OCI-LY3 (cell line): ENCODE measurements around the gene ADAMTS2.

Experiments used
- H2AFZ ChIP-seq: fragments of 200-600, 300-600 bp; shearing (Covaris generic); 2 replicates; pipeline ENCODE4 v1.6.0; 2014; ENCODE audit warnings: antibody characterized with exemption, low read depth, low read length
- H3K27ac ChIP-seq: fragments of 200-600, 300-600 bp; sonication (generic); 2 replicates; pipeline ENCODE4 v1.5.1; 2014; ENCODE audit warnings: mild to moderate bottlenecking, low read length, moderate library complexity, mixed read lengths
- H3K27me3 ChIP-seq: fragments of 200-600, 300-600 bp; sonication (generic); 2 replicates; pipeline ENCODE4 v1.6.1; 2014; ENCODE audit warnings: low read depth, low read length, mixed read lengths
- H3K36me3 ChIP-seq: fragments of 200-600, 300-600 bp; sonication (generic); replicated peaks from 2 replicates; pipeline ENCODE3; 2014; ENCODE audit warnings: low read depth, low read length, mixed read lengths
- H3K4me1 ChIP-seq: fragments of 300-600, 200-600 bp; sonication (generic); 2 replicates; pipeline ENCODE4 v1.6.1; 2014; ENCODE audit warnings: low read length, mixed read lengths
- H3K4me2 ChIP-seq: fragments of 200-600, 300-600 bp; sonication (generic); 2 replicates; pipeline ENCODE4 v1.6.1; 2014; ENCODE audit warnings: low read length, mixed read lengths
- H3K4me3 ChIP-seq: fragments of 300-600, 200-600 bp; sonication (generic); 2 replicates; pipeline ENCODE4 v1.5.1; 2014; ENCODE audit warnings: antibody characterized with exemption, mild to moderate bottlenecking, low read length, moderate library complexity
- H3K79me2 ChIP-seq: fragments of 300-600, 200-600 bp; shearing (Covaris generic); 2 replicates; pipeline ENCODE4 v1.6.1; 2014; ENCODE audit warnings: mild to moderate bottlenecking, low read length, mixed read lengths
- H3K9ac ChIP-seq: fragments of 300-600, 200-600 bp; shearing (Covaris generic); 2 replicates; pipeline ENCODE4 v1.6.0; 2014; ENCODE audit warnings: mild to moderate bottlenecking, low read length, moderate library complexity
- H3K9me3 ChIP-seq: fragments of 200-600, 300-600 bp; shearing (Covaris generic); 2 replicates; pipeline ENCODE4 v1.6.1; 2014; ENCODE audit warnings: low read length, mixed read lengths; ENCODE audit not compliant: insufficient read depth
- H4K20me1 ChIP-seq: fragments of 200-600, 300-600 bp; sonication (generic); 2 replicates; pipeline ENCODE4 v1.6.1; 2016; ENCODE audit warnings: low read length, mixed read lengths; ENCODE audit not compliant: insufficient read depth
- CTCF ChIP-seq: fragments of 200-600, 300-600 bp; sonication (generic); IDR thresholded peaks from 2 replicates; pipeline ENCODE4 v1.5.1; 2014; ENCODE audit warnings: antibody characterized with exemption, low read length, low read depth
- EZH2phosphoT487 ChIP-seq: fragments of 200-600 bp; shearing (Covaris generic); IDR thresholded peaks from 2 replicates; pipeline ENCODE4 v1.6.1; 2018; ENCODE audit warnings: antibody characterized with exemption, mixed run types, low read depth

ADAMTS2 gene

GRCh38 chr5:179148703-179149170, 196.5 kb downstream of the ADAMTS2 start:
- Histone ChIP-seq H3K9ac (no peak overlapping the region), H3K27ac (no peak overlapping the region), H3K36me3 (no peaks in the 10 kb centered on the region), H2AFZ (no peak overlapping the region), H3K4me2 (no peak overlapping the region), H3K4me1 (no peaks in the 10 kb centered on the region), H3K4me3 (no peak overlapping the region), H3K79me2 (no peaks in the 10 kb centered on the region), H3K9me3 (no peaks in the 10 kb centered on the region), H3K27me3 (no peaks in the 10 kb centered on the region), H4K20me1 (no peaks in the 10 kb centered on the region)
- no peak for TF ChIP-seq EZH2phosphoT487
- no peak for TF ChIP-seq CTCF

- H3K4me3 ChIP-seq = no peak overlapping the region
- no peak overlapping the region for H3K9ac ChIP-seq
- no peaks in the 10 kb centered on the region for H3K79me2 ChIP-seq
- H2AFZ ChIP-seq = no peak overlapping the region
- no peak overlapping the region for H3K27ac ChIP-seq
- no peaks in the 10 kb centered on the region for H3K27me3 ChIP-seq
- no peaks in the 10 kb centered on the region for H4K20me1 ChIP-seq
- no peaks in the 10 kb centered on the region for H3K4me1 ChIP-seq
- TF ChIP-seq CTCF (no peak), EZH2phosphoT487 (no peak)
- no peaks in the 10 kb centered on the region for H3K36me3 ChIP-seq
- H3K9me3 ChIP-seq = no peaks in the 10 kb centered on the region
- no peak overlapping the region for H3K4me2 ChIP-seq
These were observed 197.1 kb downstream of the ADAMTS2 start for GRCh38 chr5:179147991-179148702.

GRCh38 chr5:179146277-179146676, 199.0 kb downstream of the ADAMTS2 start:
- Histone ChIP-seq H3K9me3 (no peaks in the 10 kb centered on the region), H3K36me3 (no peaks in the 10 kb centered on the region), H3K4me2 (no peak overlapping the region), H3K27me3 (no peaks in the 10 kb centered on the region), H3K4me3 (no peak overlapping the region), H3K4me1 (no peaks in the 10 kb centered on the region), H3K27ac (no peak overlapping the region), H2AFZ (no peak overlapping the region), H3K79me2 (no peaks in the 10 kb centered on the region), H4K20me1 (no peaks in the 10 kb centered on the region), H3K9ac (no peak overlapping the region)
- TF ChIP-seq EZH2phosphoT487 (no peak), CTCF (no peak)

- Histone ChIP-seq H2AFZ (no peak overlapping the region), H3K4me2 (no peak overlapping the region)
These were observed 201.8 kb downstream of the ADAMTS2 start for GRCh38 chr5:179143446-179143845.

More at GRCh38 chr5:179143446-179143845, 201.8 kb downstream of the ADAMTS2 start:
- Histone ChIP-seq H4K20me1 (no peaks in the 10 kb centered on the region), H3K79me2 (no peaks in the 10 kb centered on the region), H3K36me3 (no peaks in the 10 kb centered on the region), H3K9me3 (no peaks in the 10 kb centered on the region), H3K4me3 (no peak overlapping the region), H3K9ac (no peak overlapping the region), H3K27ac (no peak overlapping the region), H3K27me3 (no peaks in the 10 kb centered on the region), H3K4me1 (no peaks in the 10 kb centered on the region)
- TF ChIP-seq EZH2phosphoT487 (no peak), CTCF (no peak)
